ENCODE measurements around the gene RASGRP4. TPM values are rescaled to one million over a fixed set of nuclear protein-coding genes. Genes with fewer than 3 reads are reported as not detected.
A peak's percentile ranks its signal among the peaks of the same experiment; 100 is the strongest.
"Not testable (repeated sequence)": the region's sequence is repeated elsewhere in the genome, so short reads cannot be mapped to it uniquely, and the experiment has no call there.

RASGRP4 gene
- total RNA-seq, 1 donor from 2014 or later: not detected

DNA sequence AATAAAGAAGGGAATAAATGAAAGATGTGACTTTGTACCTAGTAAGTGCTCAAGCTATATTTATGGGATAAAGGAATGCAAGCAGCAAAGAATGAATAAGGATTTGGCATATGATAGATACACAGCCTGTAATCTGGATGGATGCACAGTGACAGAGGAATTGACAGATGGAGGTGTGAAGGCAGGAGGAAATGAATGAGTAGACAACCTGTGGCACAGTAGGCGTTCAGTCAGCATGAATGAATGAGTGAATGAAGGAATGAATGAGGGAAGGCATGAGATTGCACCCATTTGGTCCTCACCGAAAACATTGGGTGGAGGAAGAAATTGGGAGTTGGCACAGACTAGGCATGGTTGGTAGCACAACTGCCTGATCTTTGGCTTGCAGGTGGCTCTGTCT, 56.4 kb downstream of the RASGRP4 start:
- no peaks in the 10 kb centered on the region for H3K4me1 ChIP-seq (ENCODE audit: insufficient read depth, low read length)
- no peaks in the 10 kb centered on the region for H3K9me3 ChIP-seq (ENCODE audit: insufficient read depth, low read depth, low read length)
- Mint-ChIP-seq H3K4me3 (ENCODE audit: unreplicated experiment) (no peak overlapping the region), H3K9me3 (ENCODE audit: unreplicated experiment) (peaks cover 2% of the 10 kb centered on the region), H3K4me1 (ENCODE audit: low read depth, unreplicated experiment) (no peaks in the 10 kb centered on the region), H3K36me3 (ENCODE audit: low read depth, unreplicated experiment) (no peaks in the 10 kb centered on the region), H3K27me3 (ENCODE audit: low read depth, unreplicated experiment) (peaks cover 29% of the 10 kb centered on the region), H3K27ac (ENCODE audit: unreplicated experiment) (no peak overlapping the region)
- no peaks in the 10 kb centered on the region for H4K20me1 ChIP-seq (ENCODE audit: insufficient read depth, low read length)
- TF ChIP-seq, protein P1, sequence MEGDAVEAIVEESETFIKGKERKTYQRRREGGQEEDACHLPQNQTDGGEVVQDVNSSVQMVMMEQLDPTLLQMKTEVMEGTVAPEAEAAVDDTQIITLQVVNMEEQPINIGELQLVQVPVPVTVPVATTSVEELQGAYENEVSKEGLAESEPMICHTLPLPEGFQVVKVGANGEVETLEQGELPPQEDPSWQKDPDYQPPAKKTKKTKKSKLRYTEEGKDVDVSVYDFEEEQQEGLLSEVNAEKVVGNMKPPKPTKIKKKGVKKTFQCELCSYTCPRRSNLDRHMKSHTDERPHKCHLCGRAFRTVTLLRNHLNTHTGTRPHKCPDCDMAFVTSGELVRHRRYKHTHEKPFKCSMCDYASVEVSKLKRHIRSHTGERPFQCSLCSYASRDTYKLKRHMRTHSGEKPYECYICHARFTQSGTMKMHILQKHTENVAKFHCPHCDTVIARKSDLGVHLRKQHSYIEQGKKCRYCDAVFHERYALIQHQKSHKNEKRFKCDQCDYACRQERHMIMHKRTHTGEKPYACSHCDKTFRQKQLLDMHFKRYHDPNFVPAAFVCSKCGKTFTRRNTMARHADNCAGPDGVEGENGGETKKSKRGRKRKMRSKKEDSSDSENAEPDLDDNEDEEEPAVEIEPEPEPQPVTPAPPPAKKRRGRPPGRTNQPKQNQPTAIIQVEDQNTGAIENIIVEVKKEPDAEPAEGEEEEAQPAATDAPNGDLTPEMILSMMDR (IDR thresholded peaks at IDR 0.05; ENCODE audit: insufficient read depth, low read depth, low read length): no peak
- no peak for TF ChIP-seq EZH2 (IDR thresholded peaks at IDR 0.05; ENCODE audit: insufficient read depth, low read length)
- H3K27me3 ChIP-seq (ENCODE audit: insufficient read depth, low read length): peaks cover 3% of the 10 kb centered on the region
- no peak overlapping the region for H3K9ac ChIP-seq (ENCODE audit: low read length)
- FAIRE-seq: no peak
- H3K4me2 ChIP-seq (ENCODE audit: low read length): no peak overlapping the region
- no peaks in the 10 kb centered on the region for H3K79me2 ChIP-seq (ENCODE audit: insufficient read depth, low read length)
- H3K27ac ChIP-seq (ENCODE audit: low read depth, low read length): no peak overlapping the region
- H2AFZ ChIP-seq (ENCODE audit: low read depth, low read length): no peak overlapping the region
- no peaks in the 10 kb centered on the region for H3K36me3 ChIP-seq (ENCODE audit: insufficient read depth, low read length)
- no peak for DNase-seq (ENCODE audit: low read depth)
- no peak overlapping the region for H3K4me3 ChIP-seq (ENCODE audit: insufficient read depth, low read depth, low read length)

DNA sequence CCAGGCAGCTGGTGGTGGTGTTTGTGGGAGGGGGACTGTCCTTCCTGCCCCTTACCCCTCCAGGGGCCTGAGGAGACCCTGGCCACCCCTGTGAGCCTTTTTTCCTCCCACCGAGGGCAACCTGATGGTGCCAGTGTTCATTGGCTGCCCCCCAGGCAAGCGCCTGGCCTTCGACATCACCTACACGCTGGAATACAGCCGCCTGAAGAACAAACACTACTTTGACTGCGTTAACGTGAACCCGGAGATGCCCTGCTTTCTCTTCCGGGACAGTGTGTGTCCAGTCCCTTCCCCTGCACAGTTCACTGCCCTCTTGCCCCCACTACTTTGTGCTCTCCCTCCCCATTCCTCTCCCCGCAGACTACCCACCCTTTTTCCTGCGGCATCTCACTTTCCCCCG, 59.0 kb downstream of the RASGRP4 start:
- DNase-seq (ENCODE audit: low read depth) (no peak), FAIRE-seq (no peak)
- Histone ChIP-seq H3K4me3 (ENCODE audit: insufficient read depth, low read depth, low read length) (no peak overlapping the region), H3K9me3 (ENCODE audit: insufficient read depth, low read depth, low read length) (no peaks in the 10 kb centered on the region), H3K27me3 (ENCODE audit: insufficient read depth, low read length) (peaks cover 3% of the 10 kb centered on the region), H3K4me2 (ENCODE audit: low read length) (no peak overlapping the region), H4K20me1 (ENCODE audit: insufficient read depth, low read length) (no peaks in the 10 kb centered on the region), H3K36me3 (ENCODE audit: insufficient read depth, low read length) (no peaks in the 10 kb centered on the region), H2AFZ (ENCODE audit: low read depth, low read length) (no peak overlapping the region), H3K27ac (ENCODE audit: low read depth, low read length) (no peak overlapping the region), H3K9ac (ENCODE audit: low read length) (no peak overlapping the region), H3K4me1 (ENCODE audit: insufficient read depth, low read length) (peaks cover 5% of the 10 kb centered on the region), H3K79me2 (ENCODE audit: insufficient read depth, low read length) (no peaks in the 10 kb centered on the region)
- no peaks in the 10 kb centered on the region for H3K36me3 Mint-ChIP-seq (ENCODE audit: low read depth, unreplicated experiment)
- H3K27me3 Mint-ChIP-seq (ENCODE audit: low read depth, unreplicated experiment): peaks cover 29% of the 10 kb centered on the region
- H3K4me1 Mint-ChIP-seq (ENCODE audit: low read depth, unreplicated experiment): no peaks in the 10 kb centered on the region
- H3K27ac Mint-ChIP-seq (ENCODE audit: unreplicated experiment): no peak overlapping the region
- peaks cover 2% of the 10 kb centered on the region for H3K9me3 Mint-ChIP-seq (ENCODE audit: unreplicated experiment)
- TF ChIP-seq EZH2 (IDR thresholded peaks at IDR 0.05; ENCODE audit: insufficient read depth, low read length): no peak
- TF ChIP-seq, protein P1 (IDR thresholded peaks at IDR 0.05; ENCODE audit: insufficient read depth, low read depth, low read length): no peak
- no peak overlapping the region for H3K4me3 Mint-ChIP-seq (ENCODE audit: unreplicated experiment)

DNA sequence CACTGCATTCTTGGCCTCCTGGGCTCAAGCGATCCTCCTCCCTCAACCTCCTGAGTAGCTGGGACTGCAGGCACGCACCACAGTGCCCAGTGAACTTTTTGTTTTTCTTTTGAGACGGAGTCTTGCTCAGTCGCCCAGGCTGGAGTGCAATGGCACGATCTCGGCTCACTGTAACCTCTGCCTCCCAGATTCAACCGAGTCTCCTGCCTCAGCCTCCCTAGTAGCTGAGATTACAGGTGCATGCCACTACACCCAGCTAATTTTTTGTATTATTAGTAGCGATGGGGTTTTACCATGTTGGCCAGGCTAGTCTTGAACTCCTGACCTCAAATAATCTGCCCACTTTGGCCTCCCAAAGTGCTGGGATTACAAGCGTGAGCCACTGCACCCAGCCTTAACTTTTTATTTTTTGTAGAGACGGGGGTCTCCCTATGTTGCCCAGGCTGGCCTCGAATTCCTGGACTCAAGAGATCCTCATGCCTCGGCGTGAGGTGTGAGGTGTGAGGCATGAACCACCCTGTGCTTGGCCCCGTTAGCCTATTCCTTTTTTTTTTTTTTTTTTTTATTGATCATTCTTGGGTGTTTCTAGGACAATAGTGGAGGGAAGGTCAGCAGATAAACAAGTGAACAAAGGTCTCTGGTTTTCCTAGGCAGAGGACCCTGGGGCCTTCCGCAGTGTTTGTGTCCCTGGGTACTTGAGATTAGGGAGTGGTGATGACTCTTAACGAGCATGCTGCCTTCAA, 62.9 kb downstream of the RASGRP4 start:
- Histone ChIP-seq H2AFZ (ENCODE audit: low read depth, low read length) (peak overlapping the region; percentile 87), H3K4me2 (ENCODE audit: low read length) (peak overlapping the region; percentile 85), H3K27me3 (ENCODE audit: insufficient read depth, low read length) (peaks cover 21% of the 10 kb centered on the region)
- not testable (repeated sequence) for H3K27ac ChIP-seq (ENCODE audit: low read depth, low read length); H3K27ac Mint-ChIP-seq (ENCODE audit: unreplicated experiment); H3K4me3 ChIP-seq (ENCODE audit: insufficient read depth, low read depth, low read length); H3K4me3 Mint-ChIP-seq (ENCODE audit: unreplicated experiment); H3K36me3 ChIP-seq (ENCODE audit: insufficient read depth, low read length); FAIRE-seq; H3K36me3 Mint-ChIP-seq (ENCODE audit: low read depth, unreplicated experiment); DNase-seq (ENCODE audit: low read depth); H3K9ac ChIP-seq (ENCODE audit: low read length); H4K20me1 ChIP-seq (ENCODE audit: insufficient read depth, low read length); H3K9me3 Mint-ChIP-seq (ENCODE audit: unreplicated experiment); H3K4me1 ChIP-seq (ENCODE audit: insufficient read depth, low read length); H3K4me1 Mint-ChIP-seq (ENCODE audit: low read depth, unreplicated experiment); H3K79me2 ChIP-seq (ENCODE audit: insufficient read depth, low read length); H3K9me3 ChIP-seq (ENCODE audit: insufficient read depth, low read depth, low read length)
- peaks cover 39% of the 10 kb centered on the region for H3K27me3 Mint-ChIP-seq (ENCODE audit: low read depth, unreplicated experiment)
